HG03520 (cell line): ENCODE data around the gene POT1.

ENCODE experiments used
- ATAC-seq: cut with Tn5 transposase; IDR thresholded peaks from one replicate; pipeline ENCODE4 v1.9.1; 2021; ENCODE audit warnings: mild to moderate bottlenecking, moderate library complexity; ENCODE audit not compliant: unreplicated experiment

POT1 gene

GRCh38 chr7:124914298-124914697 is 15.3 kb downstream of the POT1 start:
- ATAC-seq: peak; percentile 52

- no peak for ATAC-seq
Observed at GRCh38 chr7:124912972-124913371, 16.7 kb downstream of the POT1 start.

GRCh38 chr7:124909808-124910207 is 19.8 kb downstream of the POT1 start:
- ATAC-seq: no peak

GRCh38 chr7:124908259-124908658 is 21.4 kb downstream of the POT1 start:
- no peak for ATAC-seq

DNA sequence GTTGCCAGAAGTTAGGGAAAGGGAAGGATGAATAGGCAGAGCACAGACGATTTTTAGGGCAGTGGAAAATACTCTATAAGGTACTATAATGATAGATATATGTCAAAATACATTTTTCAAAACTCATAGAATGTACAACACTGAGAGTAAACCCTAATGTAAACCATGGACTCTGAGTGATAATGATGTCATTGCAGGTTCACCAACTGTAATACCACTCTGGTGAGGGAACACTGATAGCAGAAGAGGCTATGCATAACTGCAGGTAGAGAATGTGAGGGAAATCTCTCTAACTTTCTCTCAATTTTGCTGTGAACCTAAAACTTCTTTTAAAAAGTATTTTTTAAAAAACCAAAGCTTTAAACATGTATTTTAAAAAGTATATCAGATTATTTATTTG is 22.1 kb downstream of the POT1 start:
- no peak for ATAC-seq

- no peak for ATAC-seq
Observed at GRCh38 chr7:124898531-124898930, 31.1 kb downstream of the POT1 start.

DNA sequence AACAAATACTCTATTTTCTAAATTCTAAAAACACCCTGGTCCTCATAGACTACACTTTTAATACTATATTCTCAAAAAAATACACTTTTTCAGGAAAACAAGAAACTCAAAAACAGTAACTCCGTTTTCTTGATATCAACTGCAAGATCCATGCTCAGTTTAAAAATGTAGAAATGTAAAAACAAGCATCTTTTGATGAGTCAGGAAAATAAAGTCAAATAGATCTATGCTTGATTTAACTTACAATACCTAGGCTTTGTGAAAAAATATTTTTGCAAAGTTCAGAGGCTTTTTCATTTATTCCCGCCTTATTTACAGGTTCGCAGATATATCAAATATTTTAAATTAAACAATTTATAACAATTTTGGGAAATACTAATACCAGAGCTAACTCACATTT is 33.6 kb downstream of the POT1 start:
- ATAC-seq: no peak

DNA sequence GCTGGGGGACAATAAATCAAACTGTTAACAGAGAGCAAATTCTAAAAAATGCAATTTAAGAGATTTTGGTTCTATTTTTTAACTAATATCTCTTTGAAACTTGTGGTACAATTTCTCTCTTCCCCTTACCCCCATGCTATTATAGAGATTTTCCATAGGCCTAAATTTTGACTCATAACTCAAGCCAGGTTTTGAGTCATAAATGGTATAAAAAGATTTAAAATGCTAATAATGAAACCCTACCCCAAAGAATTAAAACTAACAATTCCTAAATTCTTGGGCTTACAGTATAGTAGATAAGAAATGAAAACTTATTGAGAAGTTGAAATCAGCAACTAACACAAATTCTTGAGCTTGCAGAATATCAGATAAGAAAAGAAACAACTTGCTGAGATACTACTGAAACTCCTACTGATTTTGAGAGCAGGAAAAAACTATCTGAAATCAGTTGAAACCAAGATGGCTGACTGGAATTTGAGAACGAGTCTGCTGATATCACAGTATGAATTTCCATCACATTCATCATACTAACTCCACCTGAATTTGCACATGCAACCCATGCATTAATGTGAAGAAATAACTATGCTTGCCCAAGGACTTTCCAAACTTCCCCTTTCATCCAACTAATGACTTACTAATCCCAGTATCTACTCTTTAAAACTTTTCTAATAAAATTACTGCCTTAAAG is 36.3 kb downstream of the POT1 start:
- peak; percentile 90 for ATAC-seq

DNA sequence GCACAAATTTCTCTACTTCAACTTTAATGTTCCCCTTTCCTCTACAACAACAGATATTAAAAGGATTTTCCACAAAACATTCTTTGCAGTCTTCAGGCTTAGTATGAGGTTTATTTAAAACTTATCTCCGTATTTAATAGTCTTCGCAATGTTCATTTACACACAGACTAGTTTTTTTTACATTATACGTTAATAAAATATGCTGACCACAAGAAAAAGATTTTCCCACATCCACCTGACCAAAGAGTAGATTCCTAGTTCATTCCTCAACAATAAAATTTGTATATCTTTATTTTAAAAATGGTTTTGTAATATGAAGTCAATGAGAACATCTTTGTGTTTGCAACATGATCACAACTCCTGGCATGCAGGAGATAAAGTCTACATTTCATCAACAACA is 42.4 kb downstream of the POT1 start:
- ATAC-seq: no peak

- ATAC-seq: no peak
Observed at GRCh38 chr7:124881981-124882380, 47.6 kb downstream of the POT1 start.

DNA sequence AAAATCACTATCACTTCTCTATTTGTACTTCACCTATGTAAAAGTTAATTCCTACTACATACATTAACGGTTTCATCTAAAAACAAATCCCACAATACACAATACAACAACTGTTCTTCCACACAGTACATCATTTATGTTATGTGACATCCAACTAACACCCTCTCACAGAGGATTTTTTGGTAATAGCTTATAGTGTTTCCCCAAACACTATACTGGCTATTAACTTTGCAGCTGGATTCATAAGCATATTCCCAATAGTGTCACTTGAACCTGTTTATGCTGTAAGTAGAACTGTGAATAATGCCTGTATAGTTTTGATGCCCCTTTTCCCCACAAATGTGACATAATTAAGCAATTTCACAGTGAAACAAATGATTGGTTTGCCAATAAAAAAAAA is 49.9 kb downstream of the POT1 start:
- no peak for ATAC-seq

GRCh38 chr7:124879103-124879502 is 50.5 kb downstream of the POT1 start:
- ATAC-seq: no peak

DNA sequence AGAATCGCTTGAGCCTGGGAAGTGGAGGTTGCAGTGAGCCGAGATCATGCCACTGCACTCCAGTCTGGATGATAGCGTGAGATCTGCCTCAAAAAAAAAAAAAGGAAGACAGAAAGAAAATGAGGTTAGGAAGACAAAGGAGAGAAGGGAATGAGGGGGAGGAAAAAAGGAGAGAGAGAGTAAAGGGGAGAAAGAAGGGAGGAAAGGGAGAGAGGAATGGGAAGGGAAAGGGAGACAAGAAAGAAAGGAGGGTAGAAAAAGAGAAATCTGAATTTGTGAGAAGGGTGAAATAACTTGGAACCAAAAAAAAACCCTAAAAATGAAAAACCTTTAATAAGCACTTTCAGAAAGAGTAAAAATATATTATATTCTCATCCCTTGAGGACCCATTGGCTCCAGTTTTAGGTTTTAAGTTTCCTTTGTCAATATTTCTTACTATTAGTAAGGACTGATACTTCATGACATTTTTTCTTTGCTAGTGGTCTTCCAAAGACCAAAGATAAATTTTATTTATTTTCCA is 54.9 kb downstream of the POT1 start:
- no peak for ATAC-seq

DNA sequence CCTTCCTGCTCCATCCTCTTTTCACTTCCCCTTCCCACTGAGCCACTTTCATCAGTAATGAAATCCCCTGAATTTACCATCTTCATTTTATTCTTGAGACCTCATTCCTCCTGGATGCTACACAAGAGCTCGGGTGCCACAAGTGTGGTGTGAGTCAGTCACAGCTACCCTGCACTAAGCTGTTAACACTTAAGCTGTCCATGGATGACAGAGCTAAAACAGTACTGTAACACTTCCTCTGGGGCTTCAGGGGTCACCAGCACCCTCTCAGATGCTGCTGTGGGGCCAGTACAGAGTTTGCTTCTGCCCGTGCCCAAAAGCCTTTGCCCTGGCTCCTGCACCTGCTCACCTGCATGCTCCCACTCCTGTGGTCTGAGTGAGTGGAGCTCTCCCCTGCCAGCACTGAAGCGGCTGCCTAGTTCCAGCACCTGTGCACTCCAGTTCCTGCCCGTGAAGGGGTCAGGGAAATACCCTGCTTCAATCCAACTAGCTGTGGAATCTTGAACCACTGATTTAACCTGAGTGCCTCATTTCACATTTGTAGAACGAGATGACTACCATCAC is 71.9 kb downstream of the POT1 start:
- no peak for ATAC-seq

GRCh38 chr7:124856299-124856888 is 73.2 kb downstream of the POT1 start:
- peak; percentile 53 for ATAC-seq

- ATAC-seq: no peak
Observed at GRCh38 chr7:124843336-124843735, 86.3 kb downstream of the POT1 start.

DNA sequence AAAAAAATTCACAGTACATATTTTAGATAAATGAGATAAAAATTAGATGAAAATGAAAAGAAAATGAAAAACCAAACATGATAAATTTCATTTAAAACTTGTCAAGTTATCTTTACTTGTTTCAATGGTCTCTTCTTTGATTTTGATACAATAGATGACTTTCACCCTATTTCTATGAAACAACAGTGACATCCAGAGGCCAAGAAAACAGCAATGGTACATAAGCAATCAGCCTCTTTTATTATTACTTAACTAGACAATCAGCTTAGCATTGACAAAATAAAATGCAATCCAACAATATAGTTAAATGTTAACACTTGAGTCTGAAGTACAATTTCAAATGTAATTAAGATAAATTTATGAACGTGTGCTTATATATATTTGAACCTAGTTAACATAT is 89.2 kb downstream of the POT1 start:
- no peak for ATAC-seq

GRCh38 chr7:124839687-124840086 is 89.9 kb downstream of the POT1 start:
- ATAC-seq: no peak

- no peak for ATAC-seq
Observed at GRCh38 chr7:124836173-124836572, 93.5 kb downstream of the POT1 start.

- no peak for ATAC-seq
Observed at GRCh38 chr7:124818807-124819206, 110.8 kb downstream of the POT1 start.

DNA sequence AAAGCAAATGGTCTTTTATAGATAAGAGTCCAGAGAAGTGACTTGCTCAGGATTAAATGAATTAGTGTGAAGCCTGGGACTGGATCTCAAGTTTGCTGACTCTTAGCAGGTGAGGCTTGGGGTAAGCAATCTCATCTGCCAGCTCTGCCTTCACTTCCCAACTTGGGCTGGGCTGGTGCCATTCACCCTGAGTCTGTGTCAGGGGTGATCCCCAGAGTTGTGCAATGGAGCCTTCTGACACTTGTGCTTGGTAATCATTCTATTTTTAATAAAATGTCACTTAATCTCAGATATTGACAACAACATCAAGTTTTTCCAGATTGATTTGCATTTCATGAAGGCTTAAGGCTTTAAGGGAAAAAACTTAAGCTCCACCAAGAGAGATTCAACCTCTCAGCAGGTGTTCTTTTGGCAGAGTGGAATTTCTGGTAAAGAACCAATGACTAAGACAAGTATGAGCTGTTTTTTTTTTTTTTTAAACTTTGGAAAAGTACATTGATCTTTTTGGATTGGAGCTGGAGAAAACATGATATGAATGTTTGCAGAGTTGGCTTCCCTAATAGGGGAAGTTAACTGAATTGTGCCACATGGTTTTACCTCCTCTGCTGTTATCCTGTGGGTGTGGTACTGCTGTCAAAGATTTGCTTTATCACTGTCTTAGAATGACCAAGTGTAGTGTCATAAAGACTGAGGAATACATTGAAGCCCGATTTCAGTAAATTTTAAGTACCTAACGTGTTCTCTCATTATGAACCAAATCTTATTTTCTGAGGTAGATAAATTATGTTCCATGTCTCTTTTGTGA is 115.4 kb downstream of the POT1 start:
- no peak for ATAC-seq

DNA sequence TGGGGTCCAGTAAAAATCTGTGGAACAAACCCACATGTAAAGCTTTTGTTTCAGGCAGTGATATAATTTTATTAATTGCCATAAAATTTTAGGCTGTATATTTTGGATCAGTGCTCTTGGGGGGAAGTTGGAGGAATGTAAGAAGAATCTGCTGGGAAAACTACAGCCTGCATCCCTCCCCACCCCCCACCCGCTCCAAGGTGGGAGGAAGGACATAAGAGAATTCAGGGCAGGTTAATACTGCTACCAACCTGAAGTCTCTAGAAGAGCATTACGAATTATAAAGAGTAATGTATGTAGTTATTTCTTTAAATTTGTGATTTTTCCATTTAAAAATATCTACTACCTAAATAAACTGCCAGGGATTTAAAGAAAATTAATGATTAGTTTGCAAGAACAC is 116.9 kb downstream of the POT1 start:
- no peak for ATAC-seq
